Measurements from ENCODE around the gene UBASH3A.

DNA sequence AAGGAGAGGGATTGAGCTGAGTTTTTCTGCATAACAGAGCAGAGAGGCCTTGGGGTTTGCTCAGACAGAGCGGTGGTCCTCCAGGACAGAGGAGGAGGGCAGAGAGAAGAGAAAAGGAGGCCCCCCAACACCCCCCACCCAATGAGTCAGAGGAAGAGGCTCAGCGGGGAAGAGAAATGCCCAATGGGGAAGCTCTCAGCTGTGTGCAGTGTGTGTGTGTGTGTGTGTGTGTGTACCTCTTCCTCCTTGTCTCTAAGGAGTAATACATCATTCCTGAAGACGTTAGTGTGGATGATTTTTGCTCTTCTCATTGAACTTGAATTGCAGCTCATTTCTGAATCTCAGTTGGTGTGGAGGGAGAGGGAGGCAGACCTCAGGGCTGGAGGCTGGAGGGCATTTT, 16.5 kb upstream of the UBASH3A start:
- TF ChIP-seq, protein P1, sequence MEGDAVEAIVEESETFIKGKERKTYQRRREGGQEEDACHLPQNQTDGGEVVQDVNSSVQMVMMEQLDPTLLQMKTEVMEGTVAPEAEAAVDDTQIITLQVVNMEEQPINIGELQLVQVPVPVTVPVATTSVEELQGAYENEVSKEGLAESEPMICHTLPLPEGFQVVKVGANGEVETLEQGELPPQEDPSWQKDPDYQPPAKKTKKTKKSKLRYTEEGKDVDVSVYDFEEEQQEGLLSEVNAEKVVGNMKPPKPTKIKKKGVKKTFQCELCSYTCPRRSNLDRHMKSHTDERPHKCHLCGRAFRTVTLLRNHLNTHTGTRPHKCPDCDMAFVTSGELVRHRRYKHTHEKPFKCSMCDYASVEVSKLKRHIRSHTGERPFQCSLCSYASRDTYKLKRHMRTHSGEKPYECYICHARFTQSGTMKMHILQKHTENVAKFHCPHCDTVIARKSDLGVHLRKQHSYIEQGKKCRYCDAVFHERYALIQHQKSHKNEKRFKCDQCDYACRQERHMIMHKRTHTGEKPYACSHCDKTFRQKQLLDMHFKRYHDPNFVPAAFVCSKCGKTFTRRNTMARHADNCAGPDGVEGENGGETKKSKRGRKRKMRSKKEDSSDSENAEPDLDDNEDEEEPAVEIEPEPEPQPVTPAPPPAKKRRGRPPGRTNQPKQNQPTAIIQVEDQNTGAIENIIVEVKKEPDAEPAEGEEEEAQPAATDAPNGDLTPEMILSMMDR (conservative IDR thresholded peaks at IDR 0.05 in 1 of 2, IDR thresholded peaks at IDR 0.05 in 1 of 2; ENCODE audit: low read depth in 1 of 2, low read length in 2 of 2), result no peak
- no peak for TF ChIP-seq EZH2 (IDR thresholded peaks at IDR 0.05; ENCODE audit: low read length, missing control alignments)
